Activated CD4-positive, alpha-beta T cell treated with anti-CD3 and anti-CD28 coated beads, Interleukin-2, amount 10 ng/mL, durations not matched to agents 24 days and 14 days (primary cell): ENCODE measurements around the gene SLC25A33. TPM values are rescaled to one million over a fixed set of nuclear protein-coding genes. Genes with fewer than 3 reads are reported as not detected.
"Not testable (repeated sequence)": the region's sequence is repeated elsewhere in the genome, so short reads cannot be mapped to it uniquely, and the experiment has no call there.

ENCODE experiments used
- DNase-seq: peaks from one replicate; pipeline ENCODE4 v3.0.0; 2022
- H3K27ac Mint-ChIP-seq: one replicate; pipeline ENCODE4 v1.8.0; 2022; ENCODE audit warnings: mild to moderate bottlenecking, mixed read lengths
- H3K27me3 Mint-ChIP-seq: one replicate; pipeline ENCODE4 v1.8.0; 2022; ENCODE audit warnings: mixed read lengths
- H3K36me3 Mint-ChIP-seq: one replicate; pipeline ENCODE4 v1.8.0; 2022; ENCODE audit warnings: low read depth, mild to moderate bottlenecking, mixed read lengths
- H3K4me1 Mint-ChIP-seq: one replicate; pipeline ENCODE4 v1.8.0; 2021; ENCODE audit warnings: mixed read lengths
- H3K4me3 Mint-ChIP-seq: one replicate; pipeline ENCODE4 v1.8.0; 2022; ENCODE audit warnings: mild to moderate bottlenecking, moderate library complexity, mixed read lengths
- H3K9me3 Mint-ChIP-seq: one replicate; pipeline ENCODE4 v1.8.0; 2021; ENCODE audit warnings: mixed read lengths
- intact Hi-C: fragments of 100-400 bp; cut with micrococcal nuclease; formaldehyde crosslinking; loops from one replicate; pipeline ENCODE4 v1.15.1; 2023
- total RNA-seq: library from RNA; stranded (reverse); gene quantifications from 2 replicates; pipeline ENCODE4 v1.2.3, GENCODE V29; 2022

The SLC25A33 gene
- total RNA-seq, 1 donor from 2014 or later, result 11.4 TPM

- H3K4me1 Mint-ChIP-seq, result no peaks in the 10 kb centered on the region
- no peaks in the 10 kb centered on the region for H3K27me3 Mint-ChIP-seq
These were observed 67.7 kb downstream of the SLC25A33 start for GRCh38 chr1:9606948-9607347.

GRCh38 chr1:9607352-9607751 is 68.1 kb downstream of the SLC25A33 start:
- Mint-ChIP-seq H3K27ac (no peak overlapping the region), H3K4me1 (no peaks in the 10 kb centered on the region), H3K4me3 (no peak overlapping the region), H3K9me3 (no peaks in the 10 kb centered on the region), H3K36me3 (peaks cover 9% of the 10 kb centered on the region), H3K27me3 (no peaks in the 10 kb centered on the region)
- no peak for DNase-seq
- intact Hi-C loops, result no loop called here

More at GRCh38 chr1:9606948-9607347, 67.7 kb downstream of the SLC25A33 start:
- no peak for DNase-seq
- Mint-ChIP-seq H3K9me3 (no peaks in the 10 kb centered on the region), H3K4me3 (no peak overlapping the region), H3K27ac (no peak overlapping the region), H3K36me3 (peaks cover 7% of the 10 kb centered on the region)
- intact Hi-C loops, result no loop called here

GRCh38 chr1:9609998-9610397 is 70.7 kb downstream of the SLC25A33 start:
- Mint-ChIP-seq H3K27me3 (no peaks in the 10 kb centered on the region), H3K9me3 (no peaks in the 10 kb centered on the region), H3K27ac (no peak overlapping the region), H3K4me3 (no peak overlapping the region), H3K4me1 (no peaks in the 10 kb centered on the region), H3K36me3 (peaks cover 8% of the 10 kb centered on the region)
- intact Hi-C loops, result no loop called here
- DNase-seq, result no peak

- intact Hi-C loops, result no loop called here
- no peak for DNase-seq
- Mint-ChIP-seq H3K9me3 (no peaks in the 10 kb centered on the region), H3K27ac (no peak overlapping the region), H3K4me1 (no peaks in the 10 kb centered on the region), H3K27me3 (no peaks in the 10 kb centered on the region), H3K4me3 (no peak overlapping the region), H3K36me3 (peaks cover 5% of the 10 kb centered on the region)
These were observed 71.3 kb downstream of the SLC25A33 start for GRCh38 chr1:9610548-9610947.

- no peaks in the 10 kb centered on the region for H3K9me3 Mint-ChIP-seq
- no peak for DNase-seq
- intact Hi-C loops, result no loop called here
- no peak overlapping the region for H3K27ac Mint-ChIP-seq
- H3K4me3 Mint-ChIP-seq, result no peak overlapping the region
- H3K4me1 Mint-ChIP-seq, result no peaks in the 10 kb centered on the region
- H3K36me3 Mint-ChIP-seq, result peaks cover 5% of the 10 kb centered on the region
- no peaks in the 10 kb centered on the region for H3K27me3 Mint-ChIP-seq
These were observed 72.5 kb downstream of the SLC25A33 start for GRCh38 chr1:9611716-9612115.

- H3K9me3 Mint-ChIP-seq, result no peaks in the 10 kb centered on the region
- DNase-seq, result no peak
- H3K27me3 Mint-ChIP-seq, result no peaks in the 10 kb centered on the region
- intact Hi-C loops, result no loop called here
- no peak overlapping the region for H3K4me3 Mint-ChIP-seq
- no peak overlapping the region for H3K27ac Mint-ChIP-seq
- H3K36me3 Mint-ChIP-seq, result peaks cover 5% of the 10 kb centered on the region
- no peaks in the 10 kb centered on the region for H3K4me1 Mint-ChIP-seq
These were observed 73.0 kb downstream of the SLC25A33 start for GRCh38 chr1:9612162-9612845.

GRCh38 chr1:9612871-9613624 is 73.8 kb downstream of the SLC25A33 start:
- intact Hi-C loops, result no loop called here
- no peak for DNase-seq
- H3K4me1 Mint-ChIP-seq, result no peaks in the 10 kb centered on the region
- peaks cover 5% of the 10 kb centered on the region for H3K36me3 Mint-ChIP-seq
- H3K27ac Mint-ChIP-seq, result no peak overlapping the region
- no peaks in the 10 kb centered on the region for H3K9me3 Mint-ChIP-seq
- no peak overlapping the region for H3K4me3 Mint-ChIP-seq
- H3K27me3 Mint-ChIP-seq, result no peaks in the 10 kb centered on the region

- no peaks in the 10 kb centered on the region for H3K4me1 Mint-ChIP-seq
- H3K27ac Mint-ChIP-seq, result no peak overlapping the region
- H3K9me3 Mint-ChIP-seq, result no peaks in the 10 kb centered on the region
- no peak overlapping the region for H3K4me3 Mint-ChIP-seq
- DNase-seq, result no peak
- H3K27me3 Mint-ChIP-seq, result no peaks in the 10 kb centered on the region
- intact Hi-C loops, result no loop called here
- H3K36me3 Mint-ChIP-seq, result peaks cover 5% of the 10 kb centered on the region
These were observed 74.5 kb downstream of the SLC25A33 start for GRCh38 chr1:9613625-9614299.

GRCh38 chr1:9615316-9616063 is 76.2 kb downstream of the SLC25A33 start:
- DNase-seq, result peak; percentile 90
- H3K36me3 Mint-ChIP-seq, result peaks cover 5% of the 10 kb centered on the region
- intact Hi-C loops, result no loop called here
- H3K4me1 Mint-ChIP-seq, result no peaks in the 10 kb centered on the region
- H3K27ac Mint-ChIP-seq, result no peak overlapping the region
- H3K4me3 Mint-ChIP-seq, result no peak overlapping the region
- H3K9me3 Mint-ChIP-seq, result no peaks in the 10 kb centered on the region
- H3K27me3 Mint-ChIP-seq, result peaks cover 1% of the 10 kb centered on the region

- intact Hi-C loops, result no loop called here
- no peak for DNase-seq
- Mint-ChIP-seq H3K4me3 (no peak overlapping the region), H3K4me1 (no peaks in the 10 kb centered on the region), H3K27ac (no peak overlapping the region), H3K27me3 (peaks cover 6% of the 10 kb centered on the region), H3K9me3 (no peaks in the 10 kb centered on the region), H3K36me3 (no peaks in the 10 kb centered on the region)
These were observed 79.8 kb downstream of the SLC25A33 start for GRCh38 chr1:9618909-9619679.

GRCh38 chr1:9621032-9621431 is 81.8 kb downstream of the SLC25A33 start:
- Mint-ChIP-seq H3K4me1 (peaks cover 5% of the 10 kb centered on the region), H3K27me3 (peaks cover 9% of the 10 kb centered on the region), H3K27ac (no peak overlapping the region), H3K9me3 (no peaks in the 10 kb centered on the region), H3K4me3 (no peak overlapping the region), H3K36me3 (no peaks in the 10 kb centered on the region)
- DNase-seq, result no peak
- intact Hi-C loops, result no loop called here

- no peak overlapping the region for H3K27ac Mint-ChIP-seq
- H3K36me3 Mint-ChIP-seq, result no peaks in the 10 kb centered on the region
- no peaks in the 10 kb centered on the region for H3K9me3 Mint-ChIP-seq
- no peak for DNase-seq
- H3K4me1 Mint-ChIP-seq, result peaks cover 27% of the 10 kb centered on the region
- intact Hi-C loops, result no loop called here
- peaks cover 7% of the 10 kb centered on the region for H3K27me3 Mint-ChIP-seq
- H3K4me3 Mint-ChIP-seq, result no peak overlapping the region
These were observed 84.8 kb downstream of the SLC25A33 start for GRCh38 chr1:9624081-9624480.

GRCh38 chr1:9625030-9625429 is 85.8 kb downstream of the SLC25A33 start:
- H3K4me1 Mint-ChIP-seq, result peaks cover 30% of the 10 kb centered on the region
- H3K36me3 Mint-ChIP-seq, H3K4me3 Mint-ChIP-seq, H3K9me3 Mint-ChIP-seq, H3K27me3 Mint-ChIP-seq, H3K27ac Mint-ChIP-seq, DNase-seq: not testable (repeated sequence)
- intact Hi-C loops, result loop anchor here (5.0 kb wide), 1 partner anchor 157 kb away; no protein-coding TSS in a partner anchor
